ENCODE data around the gene TAP1.
A peak's percentile ranks its signal among the peaks of the same experiment; 100 is the strongest.

GRCh38 chr6:32825966-32826365, 27.5 kb downstream of the TAP1 start:
- TF ChIP-seq CTCF (IDR thresholded peaks at IDR 0.05), result peak; percentile 60
- no peak for TF ChIP-seq POLR2AphosphoS5 (IDR thresholded peaks at IDR 0.05; ENCODE audit: low read depth, low read length)
- TF ChIP-seq SIN3A (IDR thresholded peaks at IDR 0.05; ENCODE audit: borderline replicate concordance, insufficient read depth, low read depth, low read length), result no peak
- no peak for TF ChIP-seq TCF7L2 (IDR thresholded peaks at IDR 0.05; ENCODE audit: low read depth, low read length)
- TF ChIP-seq REST (IDR thresholded peaks at IDR 0.05; ENCODE audit: insufficient read depth in 1 of 2, low read depth in 2 of 2, low read length in 1 of 2), result no peak

Measured in Panc1 (cell line).